ES-I3 (cell line): ENCODE results near the gene TANGO6.
A peak's percentile ranks its signal among the peaks of the same experiment; 100 is the strongest.
"Not testable (repeated sequence)": the region's sequence is repeated elsewhere in the genome, so short reads cannot be mapped to it uniquely, and the experiment has no call there.

Experiments used
- H3K36me3 ChIP-seq: 2 replicates; pipeline ENCODE4 v1.6.1; 2013; ENCODE audit warnings: mild to moderate bottlenecking, low read length, control low read depth, moderate library complexity; ENCODE audit not compliant: insufficient read depth
- H3K4me1 ChIP-seq: 2 replicates; pipeline ENCODE4 v1.6.1; 2013; ENCODE audit warnings: mild to moderate bottlenecking, control low read depth, low read length; ENCODE audit not compliant: insufficient read depth
- H3K9ac ChIP-seq: 2 replicates; pipeline ENCODE4 v1.6.1; 2013; ENCODE audit warnings: low read depth, mild to moderate bottlenecking, low read length, moderate library complexity
- H3K9me3 ChIP-seq: 2 replicates; pipeline ENCODE4 v1.6.1; 2013; ENCODE audit warnings: mild to moderate bottlenecking, low read length, moderate library complexity; ENCODE audit not compliant: control insufficient read depth, insufficient read depth

The TANGO6 gene

DNA sequence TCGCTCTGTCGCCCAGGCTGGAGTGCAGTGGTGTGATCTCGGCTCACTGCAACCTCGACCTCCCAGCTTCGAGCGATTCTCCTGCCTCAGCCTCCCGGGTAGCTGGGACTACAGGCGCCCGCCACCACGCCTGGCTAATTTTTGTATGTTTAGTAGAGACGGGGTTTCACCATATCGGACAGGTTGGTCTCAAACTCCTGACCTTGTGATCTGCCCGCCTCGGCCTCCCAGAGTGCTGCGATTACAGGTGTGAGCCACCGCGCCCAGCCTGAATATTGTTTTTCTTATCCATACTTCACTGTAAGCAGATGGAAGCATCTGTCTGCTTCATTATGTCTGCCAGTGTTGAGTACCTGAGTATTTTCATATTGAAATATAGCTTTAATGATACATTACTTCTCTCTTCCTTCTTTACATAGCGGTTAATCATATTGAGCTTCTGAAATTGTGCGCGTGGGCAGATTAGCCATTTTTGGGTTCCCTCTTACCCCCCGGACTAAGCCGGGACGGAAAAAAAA lies 308 bp upstream of the TANGO6 start:
- H3K9ac ChIP-seq: peak overlapping the region; percentile 67; the same call in 1 of the 2 replicates
- not testable (repeated sequence) for H3K4me1 ChIP-seq, H3K36me3 ChIP-seq, H3K9me3 ChIP-seq

DNA sequence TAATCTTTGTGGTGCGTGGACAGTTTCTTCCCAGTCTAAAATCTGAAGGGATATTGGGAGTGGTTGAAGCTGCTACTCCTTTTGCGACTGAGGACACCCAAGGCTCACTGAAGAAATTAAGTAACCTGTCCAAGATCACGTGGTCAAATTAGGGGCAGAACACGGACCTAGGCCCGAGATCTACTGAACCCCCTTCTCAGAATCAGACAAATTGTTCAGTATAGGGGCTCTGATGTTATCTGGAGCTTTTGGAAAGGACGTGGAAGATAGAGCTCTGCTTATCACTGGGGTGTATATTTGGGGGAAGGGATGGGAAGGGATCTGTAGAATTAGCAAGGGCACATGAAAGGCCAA lies 857 bp downstream of the TANGO6 start:
- Histone ChIP-seq H3K9ac (peak overlapping the region; percentile 67), H3K4me1 (no peaks in the 10 kb centered on the region), H3K9me3 (no peaks in the 10 kb centered on the region), H3K36me3 (no peaks in the 10 kb centered on the region)

DNA sequence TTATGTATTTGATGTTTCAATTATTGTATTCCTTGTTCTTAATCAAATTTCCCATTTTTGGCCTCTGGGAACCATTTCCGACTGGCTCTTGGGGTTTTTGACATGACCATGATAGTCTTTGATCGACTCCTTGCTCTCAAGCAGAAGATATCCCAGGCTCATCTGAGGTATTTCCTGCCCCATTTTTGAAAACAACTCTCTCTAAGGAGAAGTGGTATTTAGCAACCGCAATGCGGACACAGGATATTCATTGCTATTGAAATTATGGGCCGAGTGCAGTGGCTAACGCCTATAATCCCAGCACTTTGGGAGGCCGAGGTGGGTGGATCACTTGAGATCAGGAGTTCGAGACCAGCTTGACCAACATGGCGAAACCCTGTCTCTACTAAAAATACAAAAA lies 5.5 kb downstream of the TANGO6 start:
- no peak overlapping the region for H3K9ac ChIP-seq
- no peaks in the 10 kb centered on the region for H3K9me3 ChIP-seq
- H3K36me3 ChIP-seq: no peaks in the 10 kb centered on the region
- H3K4me1 ChIP-seq: no peaks in the 10 kb centered on the region

DNA sequence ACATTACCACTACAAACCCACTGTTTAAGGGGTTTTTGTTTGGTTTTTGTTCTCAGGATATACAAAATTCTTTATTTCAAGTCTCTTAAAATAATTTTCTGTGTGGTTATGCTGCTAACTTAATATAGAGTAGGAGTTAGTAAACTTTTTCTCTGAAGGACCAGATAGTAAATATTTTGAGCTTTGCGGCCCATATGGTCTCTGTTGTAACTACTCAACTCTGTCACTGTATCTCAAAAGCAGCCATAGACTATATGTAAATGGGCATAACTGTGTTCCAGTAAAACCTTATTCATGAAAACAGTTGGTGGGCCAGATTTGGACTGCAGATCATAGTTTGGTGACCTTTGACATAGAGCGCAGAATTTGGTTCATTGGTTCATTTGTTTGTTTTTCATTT lies 7.2 kb downstream of the TANGO6 start:
- H3K9me3 ChIP-seq: no peaks in the 10 kb centered on the region
- no peaks in the 10 kb centered on the region for H3K4me1 ChIP-seq
- no peak overlapping the region for H3K9ac ChIP-seq
- H3K36me3 ChIP-seq: no peaks in the 10 kb centered on the region

DNA sequence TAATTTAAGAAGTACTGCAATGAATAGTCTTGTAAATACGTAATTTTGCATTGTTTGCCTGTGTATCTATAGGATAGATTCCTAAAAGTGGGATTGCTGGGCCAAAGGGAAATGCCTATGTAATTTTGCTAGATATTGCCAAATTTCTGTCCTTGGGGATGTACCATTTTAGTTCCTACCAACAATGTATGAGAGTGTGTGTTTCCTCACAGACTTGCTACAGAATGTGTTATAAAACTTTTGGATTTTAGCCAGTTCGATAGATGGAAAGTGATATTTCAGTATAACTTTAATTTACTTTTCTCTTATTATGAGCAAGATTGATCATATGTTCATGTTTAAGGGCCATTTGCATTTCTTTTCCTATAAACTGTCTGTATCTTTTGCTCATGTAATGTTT lies 8.3 kb downstream of the TANGO6 start:
- no peaks in the 10 kb centered on the region for H3K9me3 ChIP-seq

DNA sequence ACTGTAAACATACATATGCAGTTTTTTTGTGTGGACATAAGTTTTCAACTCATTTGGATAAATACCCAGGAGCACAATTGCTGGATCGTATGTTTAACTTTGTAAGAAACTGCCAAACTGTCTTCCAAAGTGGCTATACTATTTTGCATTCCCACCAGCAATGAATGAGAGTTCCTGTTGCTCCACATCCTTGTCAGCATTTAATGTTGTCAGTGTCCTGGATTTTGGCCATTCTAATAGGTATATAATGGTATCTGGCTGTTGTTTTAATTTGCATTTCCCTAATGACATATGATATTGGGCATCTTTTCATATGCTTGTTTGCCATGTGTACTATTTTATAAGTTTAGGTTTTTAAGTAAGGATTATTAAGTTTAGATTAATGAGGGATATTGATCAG lies 14.1 kb downstream of the TANGO6 start:
- Histone ChIP-seq H3K4me1 (0 out of 2 replicates have a peak, but pooled peaks cover 5% of the 10 kb centered on the region), H3K9ac (no peak overlapping the region), H3K9me3 (no peaks in the 10 kb centered on the region), H3K36me3 (no peaks in the 10 kb centered on the region)

More for the DNA sequence above, 8.3 kb downstream of the TANGO6 start:
- H3K36me3 ChIP-seq: no peaks in the 10 kb centered on the region
- H3K4me1 ChIP-seq: no peaks in the 10 kb centered on the region
- no peak overlapping the region for H3K9ac ChIP-seq

DNA sequence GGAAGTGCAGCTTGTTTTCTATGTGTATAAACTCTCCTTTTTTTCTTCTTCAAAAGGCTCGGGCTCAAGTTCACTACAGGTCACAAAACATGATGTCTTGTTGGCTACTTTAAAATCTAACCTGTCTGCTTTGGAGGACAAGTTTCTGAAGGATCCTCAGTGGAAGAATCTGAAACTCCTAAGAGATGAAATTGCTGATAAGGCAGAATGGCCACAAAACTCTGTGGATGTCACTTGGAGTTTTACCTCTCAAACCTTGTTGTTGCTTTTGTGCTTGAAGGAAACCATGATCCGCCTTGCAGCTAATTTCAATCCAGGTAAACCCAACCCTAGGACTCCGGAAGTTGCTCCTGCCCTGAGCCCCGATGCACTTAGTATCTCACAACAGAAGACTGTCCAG lies 16.5 kb downstream of the TANGO6 start:
- Histone ChIP-seq H3K9ac (no peak overlapping the region), H3K4me1 (0 out of 2 replicates have a peak, but pooled peaks cover 5% of the 10 kb centered on the region), H3K36me3 (no peaks in the 10 kb centered on the region), H3K9me3 (no peaks in the 10 kb centered on the region)

DNA sequence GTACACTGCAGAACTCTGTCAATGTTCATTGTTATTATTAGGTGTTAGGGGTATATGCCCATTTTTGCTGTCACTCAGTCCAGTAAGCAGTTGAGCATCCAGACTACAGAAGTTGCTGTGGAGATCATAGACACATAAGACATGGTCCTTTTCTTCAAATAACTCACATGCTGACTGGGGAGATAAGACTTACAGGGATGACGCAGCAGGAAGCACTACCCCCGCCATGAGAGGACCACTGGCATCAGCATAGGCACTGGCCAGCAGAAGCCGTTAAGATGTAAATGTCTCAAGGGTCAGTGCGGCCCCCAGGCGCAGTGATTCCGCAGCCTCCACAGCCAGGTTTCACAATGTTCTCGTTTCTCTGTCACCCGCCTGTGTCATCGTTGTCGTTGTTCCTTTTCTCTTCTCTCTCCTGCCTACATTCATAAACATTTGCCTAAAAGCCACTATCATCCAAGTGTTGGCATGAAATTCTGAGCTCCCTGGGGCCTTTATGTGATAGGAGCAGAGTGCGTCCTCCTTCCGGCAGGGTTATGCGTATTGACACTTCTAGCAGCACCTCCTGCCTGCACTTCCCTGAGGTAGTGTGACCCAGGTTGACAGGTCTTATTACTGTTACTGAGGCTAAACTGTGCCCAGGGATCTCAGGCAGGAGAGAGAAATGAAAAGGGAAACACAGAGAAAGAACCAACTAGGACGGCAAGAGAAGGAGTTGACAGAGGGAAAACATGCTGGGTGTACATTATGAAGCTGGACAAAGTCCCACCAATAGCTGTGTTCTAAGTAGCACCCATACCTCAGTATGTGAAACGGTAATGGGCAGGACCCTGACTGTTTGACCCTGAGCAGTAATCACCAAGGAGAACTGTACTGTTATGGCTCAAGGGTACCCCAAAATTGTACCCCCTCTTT lies 17.9 kb downstream of the TANGO6 start:
- no peak overlapping the region for H3K9ac ChIP-seq
- no peaks in the 10 kb centered on the region for H3K36me3 ChIP-seq
- no peaks in the 10 kb centered on the region for H3K9me3 ChIP-seq
- H3K4me1 ChIP-seq: 0 out of 2 replicates have a peak, but pooled peaks cover 5% of the 10 kb centered on the region

DNA sequence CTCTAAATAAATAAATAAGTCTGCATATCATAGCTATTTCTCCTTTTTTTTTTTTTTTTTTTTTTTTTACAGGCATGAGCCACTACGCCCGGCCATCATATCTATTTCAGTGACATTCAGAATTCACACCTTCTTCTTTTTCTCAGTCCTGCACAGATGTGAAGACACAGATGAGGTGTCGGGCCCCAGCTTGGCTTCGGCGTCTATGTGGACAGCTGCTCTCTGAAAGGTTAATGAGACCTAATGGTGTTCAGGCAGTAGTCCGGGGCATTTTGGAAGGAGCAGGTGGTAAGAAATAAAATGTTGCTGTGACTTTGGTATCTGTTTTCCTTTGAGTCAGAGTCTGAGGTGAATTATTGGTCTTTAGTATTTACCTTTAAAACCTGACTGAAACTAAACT lies 23.6 kb downstream of the TANGO6 start:
- no peaks in the 10 kb centered on the region; the same call in 1 of the 2 replicates for H3K36me3 ChIP-seq
- H3K9ac ChIP-seq: no peak overlapping the region
- no peaks in the 10 kb centered on the region for H3K9me3 ChIP-seq
- no peaks in the 10 kb centered on the region; the same call in 1 of the 2 replicates for H3K4me1 ChIP-seq

DNA sequence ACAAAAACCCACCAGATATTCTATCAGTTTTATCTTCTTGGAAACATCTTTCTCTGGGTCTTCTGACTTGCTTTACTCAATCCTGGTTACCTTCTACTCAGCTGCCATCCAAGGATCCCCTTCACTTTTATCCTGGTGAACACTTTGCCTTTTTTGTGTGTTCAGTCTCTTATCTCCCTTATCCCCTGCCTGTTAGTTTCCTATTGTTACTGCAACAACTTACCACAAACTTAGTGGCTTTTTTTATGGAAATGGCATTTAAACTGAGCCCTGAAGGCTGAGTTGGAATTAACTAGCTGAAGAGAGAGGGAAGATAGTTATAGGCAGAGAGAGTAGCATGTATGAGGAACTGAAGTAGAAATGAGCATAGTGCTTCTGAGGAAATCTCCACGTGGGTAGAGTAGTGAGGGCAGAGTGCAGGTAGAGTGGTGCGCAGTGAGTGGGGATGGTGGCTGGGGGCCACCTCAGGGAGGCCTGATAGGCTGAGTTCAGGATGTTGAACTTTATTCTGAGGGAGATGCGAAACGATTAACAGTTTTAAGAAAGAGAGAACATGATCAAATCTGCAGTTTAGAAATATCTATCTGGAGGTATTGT lies 26.3 kb downstream of the TANGO6 start:
- Histone ChIP-seq H3K36me3 (no peaks in the 10 kb centered on the region; the same call in 1 of the 2 replicates), H3K9me3 (no peaks in the 10 kb centered on the region), H3K9ac (no peak overlapping the region), H3K4me1 (no peaks in the 10 kb centered on the region; the same call in 1 of the 2 replicates)

DNA sequence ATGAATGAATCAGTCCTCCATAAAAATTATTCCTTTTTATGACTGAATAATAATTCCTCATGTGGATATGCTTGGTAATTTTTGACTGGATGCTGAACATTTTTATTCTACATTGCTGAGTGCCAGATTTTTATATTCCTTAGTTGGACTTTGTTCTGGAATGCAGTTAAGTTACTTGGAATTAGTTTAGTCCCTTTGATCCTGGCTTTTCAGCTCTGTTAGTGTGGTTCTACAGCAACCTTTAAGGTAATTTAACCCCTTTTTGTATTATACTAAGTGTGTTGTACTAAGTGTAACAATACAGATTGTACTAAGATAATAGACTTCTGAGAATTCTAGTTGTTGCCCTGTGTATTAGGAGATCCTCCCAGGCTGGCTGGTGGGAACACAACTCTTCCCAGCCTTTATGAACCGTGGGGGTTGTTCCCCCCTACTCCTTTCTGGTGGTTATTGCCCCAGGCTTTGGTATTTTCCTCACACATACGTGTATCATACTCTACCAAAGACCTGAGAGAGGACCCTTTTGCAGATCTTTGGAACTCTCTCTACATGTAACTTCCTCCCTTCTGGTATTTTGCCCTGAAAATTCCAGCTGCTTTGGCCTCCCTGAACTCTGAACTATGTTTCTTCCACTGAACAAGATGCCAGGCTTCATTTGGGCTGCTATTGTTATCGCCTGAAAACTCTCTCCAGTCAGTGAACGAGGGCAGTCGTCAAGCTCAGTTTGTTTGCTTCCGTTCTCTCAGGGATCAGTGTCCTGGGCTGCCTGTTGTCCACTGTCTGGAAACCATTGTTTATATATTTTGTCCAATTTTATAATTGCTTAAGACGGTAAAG lies 30.5 kb downstream of the TANGO6 start:
- no peaks in the 10 kb centered on the region for H3K9me3 ChIP-seq

DNA sequence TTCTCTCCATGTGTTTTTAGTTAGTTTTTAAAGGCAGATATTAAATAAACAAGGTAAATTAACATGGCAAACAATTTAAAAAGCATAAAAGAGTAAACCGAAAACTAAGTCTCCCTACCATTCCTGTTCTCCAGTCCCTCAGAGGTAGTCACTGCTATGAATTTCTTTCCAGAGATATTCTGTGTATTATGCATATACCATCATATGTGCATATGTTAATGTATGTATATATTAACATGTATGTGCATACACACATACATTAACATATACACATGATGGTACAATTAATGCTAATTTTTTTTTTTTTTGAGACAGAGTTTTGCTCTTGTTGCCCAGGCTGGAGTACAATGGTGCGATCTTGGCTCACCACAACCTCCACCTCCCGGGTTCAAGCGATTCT lies 32.5 kb downstream of the TANGO6 start:
- Histone ChIP-seq H3K4me1 (no peaks in the 10 kb centered on the region), H3K36me3 (no peaks in the 10 kb centered on the region), H3K9ac (no peak overlapping the region), H3K9me3 (no peaks in the 10 kb centered on the region)

More for the DNA sequence above, 30.5 kb downstream of the TANGO6 start:
- Histone ChIP-seq H3K9ac (no peak overlapping the region), H3K4me1 (no peaks in the 10 kb centered on the region; the same call in 1 of the 2 replicates), H3K36me3 (no peaks in the 10 kb centered on the region)

DNA sequence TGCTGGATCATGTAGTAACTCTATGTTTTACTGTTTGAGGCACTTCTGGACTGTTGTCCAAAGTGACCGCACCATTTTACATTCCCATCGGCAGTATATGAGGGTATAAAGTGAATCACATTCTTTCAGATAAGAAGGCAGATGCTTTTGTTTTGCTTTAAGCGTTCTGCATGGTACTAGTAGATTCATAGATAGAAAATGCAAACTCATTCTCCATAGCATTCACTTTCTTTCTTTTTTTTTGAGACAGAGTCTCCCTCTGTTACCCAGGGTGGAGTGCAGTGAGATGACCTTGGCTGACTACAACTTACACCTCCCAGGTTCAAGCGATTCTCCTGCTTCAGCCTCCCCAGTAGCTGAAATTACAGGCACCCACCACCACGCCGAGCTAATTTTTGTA lies 40.4 kb downstream of the TANGO6 start:
- Histone ChIP-seq H3K9me3 (no peaks in the 10 kb centered on the region), H3K9ac (no peak overlapping the region), H3K4me1 (no peaks in the 10 kb centered on the region), H3K36me3 (no peaks in the 10 kb centered on the region)

DNA sequence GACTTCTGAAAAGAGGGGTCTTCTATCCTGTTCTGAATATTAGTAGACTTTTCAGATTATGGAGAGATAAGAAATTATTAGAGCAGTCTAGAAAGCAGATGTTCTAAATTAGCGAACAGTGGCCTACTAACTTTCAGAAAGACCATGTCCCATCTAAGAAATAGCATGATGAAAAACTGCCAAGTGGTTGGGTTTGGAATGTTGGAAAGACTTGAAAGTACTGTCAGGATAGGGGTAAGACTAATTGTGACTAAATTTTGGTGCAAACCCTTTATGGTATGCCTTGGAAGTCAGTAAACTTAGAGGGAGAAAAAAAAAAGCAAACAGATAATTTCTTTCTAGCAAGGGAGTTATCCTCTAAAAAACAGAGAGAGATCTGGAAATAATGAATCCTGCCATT lies 41.1 kb downstream of the TANGO6 start:
- no peaks in the 10 kb centered on the region for H3K9me3 ChIP-seq
- H3K9ac ChIP-seq: no peak overlapping the region
- no peaks in the 10 kb centered on the region for H3K4me1 ChIP-seq
- no peaks in the 10 kb centered on the region for H3K36me3 ChIP-seq
